ENCODE data around the gene VAC14.

DNA sequence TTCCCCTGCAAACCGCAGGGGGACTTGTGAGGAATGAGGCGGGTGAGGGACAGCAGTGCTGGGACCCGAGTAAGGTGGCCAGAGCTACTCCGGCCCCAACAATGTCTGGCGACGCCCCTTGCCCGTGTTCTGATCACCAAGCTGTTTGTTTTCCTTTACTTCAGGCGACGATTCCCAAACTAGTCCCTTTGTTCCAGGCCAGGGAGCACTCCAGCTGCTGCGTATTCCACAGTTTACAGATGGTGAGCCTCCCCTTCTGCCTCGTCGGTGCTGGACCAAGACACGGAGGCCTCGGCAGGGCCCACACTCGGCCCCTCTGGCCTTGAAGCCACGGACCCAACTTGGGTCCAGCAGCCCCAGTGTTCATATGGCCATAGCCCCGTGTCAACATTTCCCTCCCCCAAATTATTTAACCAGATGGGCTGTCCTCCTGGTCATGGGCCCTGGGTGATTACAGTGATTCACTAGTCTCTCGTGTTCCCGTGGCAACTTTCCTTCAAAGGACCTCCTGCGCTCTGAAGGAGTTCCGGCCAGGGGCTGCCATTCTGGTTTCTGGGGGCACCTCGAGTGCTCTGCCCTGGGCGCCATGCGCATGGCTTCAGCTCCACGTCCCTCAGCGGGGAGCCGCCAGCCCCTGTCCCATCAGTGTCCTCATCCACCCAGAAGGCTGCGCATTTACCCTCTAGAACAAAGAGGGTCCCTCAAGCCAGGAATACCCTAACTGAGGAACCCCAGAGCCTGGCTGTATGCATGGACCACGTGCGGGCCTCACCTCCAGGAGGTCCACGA is 90.3 kb downstream of the VAC14 start:
- TF ChIP-seq, protein P1, sequence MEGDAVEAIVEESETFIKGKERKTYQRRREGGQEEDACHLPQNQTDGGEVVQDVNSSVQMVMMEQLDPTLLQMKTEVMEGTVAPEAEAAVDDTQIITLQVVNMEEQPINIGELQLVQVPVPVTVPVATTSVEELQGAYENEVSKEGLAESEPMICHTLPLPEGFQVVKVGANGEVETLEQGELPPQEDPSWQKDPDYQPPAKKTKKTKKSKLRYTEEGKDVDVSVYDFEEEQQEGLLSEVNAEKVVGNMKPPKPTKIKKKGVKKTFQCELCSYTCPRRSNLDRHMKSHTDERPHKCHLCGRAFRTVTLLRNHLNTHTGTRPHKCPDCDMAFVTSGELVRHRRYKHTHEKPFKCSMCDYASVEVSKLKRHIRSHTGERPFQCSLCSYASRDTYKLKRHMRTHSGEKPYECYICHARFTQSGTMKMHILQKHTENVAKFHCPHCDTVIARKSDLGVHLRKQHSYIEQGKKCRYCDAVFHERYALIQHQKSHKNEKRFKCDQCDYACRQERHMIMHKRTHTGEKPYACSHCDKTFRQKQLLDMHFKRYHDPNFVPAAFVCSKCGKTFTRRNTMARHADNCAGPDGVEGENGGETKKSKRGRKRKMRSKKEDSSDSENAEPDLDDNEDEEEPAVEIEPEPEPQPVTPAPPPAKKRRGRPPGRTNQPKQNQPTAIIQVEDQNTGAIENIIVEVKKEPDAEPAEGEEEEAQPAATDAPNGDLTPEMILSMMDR (IDR thresholded peaks at IDR 0.05) = no peak
- TF ChIP-seq POLR2A (IDR thresholded peaks at IDR 0.05) (no peak), EP300 (IDR thresholded peaks at IDR 0.05) (no peak)
